DOHH2 (cell line): ENCODE data around the gene NATD1.

Experiments
- EZH2phosphoT487 ChIP-seq: fragments of 200-600 bp; sonication (generic); IDR thresholded peaks from 2 replicates; pipeline ENCODE4 v1.6.1; 2017; ENCODE audit warnings: borderline replicate concordance, mild to moderate bottlenecking, antibody characterized with exemption, low read length, moderate library complexity, mixed read lengths
- TF ChIP-seq, protein P1 (sequence below): fragments of 200-600 bp; sonication (generic); IDR thresholded peaks from one replicate; pipeline ENCODE4 v1.5.1; 2014; ENCODE audit warnings: antibody characterized with exemption, mild to moderate bottlenecking, low read depth, low read length; ENCODE audit not compliant: poor library complexity, severe bottlenecking

DNA sequence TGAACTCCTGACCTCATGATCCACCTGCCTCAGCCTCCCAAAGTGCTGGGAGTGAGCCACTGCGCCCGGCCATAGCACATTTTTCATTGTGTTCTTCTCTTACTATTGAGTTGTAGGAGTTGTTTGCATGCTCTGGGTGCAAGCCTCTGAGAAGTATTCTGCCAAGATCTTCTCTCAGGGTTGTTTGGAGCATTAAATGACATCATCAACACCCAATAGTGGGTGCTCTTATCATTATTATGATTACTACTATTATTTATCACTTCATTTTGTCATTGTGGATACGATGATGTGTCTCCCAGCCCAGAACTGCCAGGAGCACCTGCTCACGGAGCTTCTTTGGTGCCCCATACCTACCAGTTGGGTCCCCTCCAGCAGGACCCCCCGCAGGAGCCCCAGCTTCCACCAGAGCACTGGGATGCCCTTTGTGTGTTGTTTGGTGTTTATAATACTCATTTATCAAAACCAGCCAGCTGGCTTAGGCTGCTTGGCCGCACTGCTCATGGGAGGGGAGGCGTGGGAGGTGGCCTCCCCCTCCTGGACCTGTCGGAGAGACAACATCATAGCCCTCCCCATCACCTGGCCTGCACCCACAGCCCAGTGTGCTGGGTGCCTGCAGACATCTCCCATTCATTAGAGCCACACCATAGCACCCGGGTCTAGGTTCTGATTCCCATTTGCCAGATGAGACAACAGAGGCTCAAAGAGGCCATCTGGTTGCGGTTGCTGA is 18.4 kb upstream of the NATD1 start:
- TF ChIP-seq, protein P1, sequence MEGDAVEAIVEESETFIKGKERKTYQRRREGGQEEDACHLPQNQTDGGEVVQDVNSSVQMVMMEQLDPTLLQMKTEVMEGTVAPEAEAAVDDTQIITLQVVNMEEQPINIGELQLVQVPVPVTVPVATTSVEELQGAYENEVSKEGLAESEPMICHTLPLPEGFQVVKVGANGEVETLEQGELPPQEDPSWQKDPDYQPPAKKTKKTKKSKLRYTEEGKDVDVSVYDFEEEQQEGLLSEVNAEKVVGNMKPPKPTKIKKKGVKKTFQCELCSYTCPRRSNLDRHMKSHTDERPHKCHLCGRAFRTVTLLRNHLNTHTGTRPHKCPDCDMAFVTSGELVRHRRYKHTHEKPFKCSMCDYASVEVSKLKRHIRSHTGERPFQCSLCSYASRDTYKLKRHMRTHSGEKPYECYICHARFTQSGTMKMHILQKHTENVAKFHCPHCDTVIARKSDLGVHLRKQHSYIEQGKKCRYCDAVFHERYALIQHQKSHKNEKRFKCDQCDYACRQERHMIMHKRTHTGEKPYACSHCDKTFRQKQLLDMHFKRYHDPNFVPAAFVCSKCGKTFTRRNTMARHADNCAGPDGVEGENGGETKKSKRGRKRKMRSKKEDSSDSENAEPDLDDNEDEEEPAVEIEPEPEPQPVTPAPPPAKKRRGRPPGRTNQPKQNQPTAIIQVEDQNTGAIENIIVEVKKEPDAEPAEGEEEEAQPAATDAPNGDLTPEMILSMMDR, result no peak
- TF ChIP-seq EZH2phosphoT487, result no peak
